ENCODE data around the gene FXYD5.

FXYD5 gene

GRCh38 chr19:35199481-35199880, 44.9 kb downstream of the FXYD5 start:
- no peak overlapping the region for H3K4me3 ChIP-seq (ENCODE audit: control insufficient read depth, low read depth, low read length)
- no peak for DNase-seq (ENCODE audit: low read depth)
- TF ChIP-seq, protein P1, sequence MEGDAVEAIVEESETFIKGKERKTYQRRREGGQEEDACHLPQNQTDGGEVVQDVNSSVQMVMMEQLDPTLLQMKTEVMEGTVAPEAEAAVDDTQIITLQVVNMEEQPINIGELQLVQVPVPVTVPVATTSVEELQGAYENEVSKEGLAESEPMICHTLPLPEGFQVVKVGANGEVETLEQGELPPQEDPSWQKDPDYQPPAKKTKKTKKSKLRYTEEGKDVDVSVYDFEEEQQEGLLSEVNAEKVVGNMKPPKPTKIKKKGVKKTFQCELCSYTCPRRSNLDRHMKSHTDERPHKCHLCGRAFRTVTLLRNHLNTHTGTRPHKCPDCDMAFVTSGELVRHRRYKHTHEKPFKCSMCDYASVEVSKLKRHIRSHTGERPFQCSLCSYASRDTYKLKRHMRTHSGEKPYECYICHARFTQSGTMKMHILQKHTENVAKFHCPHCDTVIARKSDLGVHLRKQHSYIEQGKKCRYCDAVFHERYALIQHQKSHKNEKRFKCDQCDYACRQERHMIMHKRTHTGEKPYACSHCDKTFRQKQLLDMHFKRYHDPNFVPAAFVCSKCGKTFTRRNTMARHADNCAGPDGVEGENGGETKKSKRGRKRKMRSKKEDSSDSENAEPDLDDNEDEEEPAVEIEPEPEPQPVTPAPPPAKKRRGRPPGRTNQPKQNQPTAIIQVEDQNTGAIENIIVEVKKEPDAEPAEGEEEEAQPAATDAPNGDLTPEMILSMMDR (conservative IDR thresholded peaks at IDR 0.05; ENCODE audit: control insufficient read depth, insufficient read depth, low read depth, low read length) = no peak

DNA sequence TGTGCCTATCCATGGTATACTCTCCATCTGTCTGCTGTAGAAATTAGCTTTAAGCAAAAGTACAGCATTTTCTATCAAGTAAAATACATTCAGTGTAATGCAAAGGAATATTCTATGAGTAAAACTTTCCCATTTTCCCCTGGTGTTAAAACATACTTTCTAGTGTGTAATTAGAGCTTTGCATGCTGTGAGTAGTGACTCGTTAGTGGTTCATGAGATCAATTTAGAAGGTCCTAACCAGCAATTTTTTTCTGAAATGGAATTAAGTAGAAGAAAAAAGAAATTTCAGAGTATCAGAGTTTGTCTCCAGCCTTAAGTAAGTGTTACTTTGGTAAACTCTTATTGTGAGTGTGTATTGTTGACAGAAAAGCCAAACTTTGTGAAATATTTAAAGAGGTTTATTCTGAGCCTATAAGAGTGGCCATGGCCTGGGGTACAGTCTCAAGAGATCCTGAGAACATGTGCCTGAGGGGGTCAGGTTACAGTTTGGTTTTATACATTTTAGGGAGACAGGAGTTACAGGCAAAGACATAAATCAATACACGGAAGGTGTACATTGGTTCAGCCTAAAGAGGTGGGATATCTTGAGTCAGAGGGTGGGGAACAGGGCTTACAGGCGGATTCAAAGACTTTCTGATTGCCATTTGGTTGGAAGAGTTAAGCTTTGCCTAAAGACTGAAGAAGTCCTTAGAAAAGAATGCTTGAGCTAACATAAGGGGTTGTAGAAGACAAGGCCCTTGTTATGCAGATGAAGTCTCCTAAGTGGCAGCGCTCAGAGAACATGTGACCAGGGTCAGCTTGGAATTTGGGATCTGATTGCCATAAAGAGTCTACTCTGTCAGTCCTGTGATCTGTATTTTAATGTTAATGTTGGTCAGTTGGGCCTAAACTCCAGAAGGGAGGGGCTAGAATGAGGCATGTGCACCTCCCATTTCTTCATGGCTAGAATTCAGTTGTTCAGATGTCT, 48.5 kb downstream of the FXYD5 start:
- no peak for DNase-seq (ENCODE audit: low read depth)
- TF ChIP-seq, protein P1 (conservative IDR thresholded peaks at IDR 0.05; ENCODE audit: control insufficient read depth, insufficient read depth, low read depth, low read length) = no peak
- no peak overlapping the region for H3K4me3 ChIP-seq (ENCODE audit: control insufficient read depth, low read depth, low read length)

- DNase-seq (ENCODE audit: low read depth) = no peak
- no peak overlapping the region for H3K4me3 ChIP-seq (ENCODE audit: control insufficient read depth, low read depth, low read length)
- TF ChIP-seq, protein P1 (conservative IDR thresholded peaks at IDR 0.05; ENCODE audit: control insufficient read depth, insufficient read depth, low read depth, low read length) = no peak
These were observed 50.5 kb downstream of the FXYD5 start for GRCh38 chr19:35204799-35205732.

GRCh38 chr19:35205733-35206323, 51.3 kb downstream of the FXYD5 start:
- H3K4me3 ChIP-seq (ENCODE audit: control insufficient read depth, low read depth, low read length) = no peak overlapping the region
- DNase-seq (ENCODE audit: low read depth) = no peak
- TF ChIP-seq, protein P1 (conservative IDR thresholded peaks at IDR 0.05; ENCODE audit: control insufficient read depth, insufficient read depth, low read depth, low read length) = no peak

DNA sequence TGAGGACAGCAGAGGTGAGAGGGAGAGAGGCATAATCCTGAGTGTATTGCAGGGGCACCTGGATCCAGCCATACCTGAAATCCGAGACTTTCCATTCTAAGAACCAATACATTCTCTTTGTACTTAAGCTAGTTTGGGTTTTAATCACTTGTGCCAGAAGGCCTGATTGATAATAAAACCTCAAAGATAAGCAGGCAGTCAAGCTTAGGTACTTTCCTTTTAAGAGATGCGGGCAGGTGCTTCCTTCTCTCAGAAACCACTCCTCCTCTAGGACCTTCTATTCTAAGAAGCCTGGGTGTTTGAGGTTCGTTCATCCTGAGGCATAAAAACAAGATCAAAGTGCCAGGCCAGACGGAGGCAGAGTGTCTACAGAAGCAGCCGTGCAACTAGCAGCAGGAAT, 51.8 kb downstream of the FXYD5 start:
- no peak for DNase-seq (ENCODE audit: low read depth)
- H3K4me3 ChIP-seq (ENCODE audit: control insufficient read depth, low read depth, low read length) = no peak overlapping the region
- TF ChIP-seq, protein P1 (conservative IDR thresholded peaks at IDR 0.05; ENCODE audit: control insufficient read depth, insufficient read depth, low read depth, low read length) = no peak

DNA sequence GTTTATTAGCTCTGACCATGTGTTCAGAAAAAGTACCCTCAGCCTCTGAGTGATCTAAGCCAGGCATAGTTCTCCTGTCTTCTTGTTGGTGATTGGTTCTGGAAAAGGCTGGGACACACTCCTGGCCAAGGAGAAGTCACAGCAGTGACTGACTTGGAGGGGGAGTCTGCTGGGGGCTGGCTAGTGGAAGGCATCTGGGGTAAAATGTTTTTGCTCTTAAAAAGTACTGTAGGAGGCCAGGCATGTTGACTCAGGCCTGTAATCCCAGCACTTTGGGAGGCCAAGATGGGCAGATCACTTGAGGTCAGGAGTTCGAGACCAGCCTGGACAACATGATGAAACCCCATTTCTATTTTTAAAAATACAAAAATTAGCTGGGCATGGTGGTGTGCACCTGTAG, 52.3 kb downstream of the FXYD5 start:
- TF ChIP-seq, protein P1 (conservative IDR thresholded peaks at IDR 0.05; ENCODE audit: control insufficient read depth, insufficient read depth, low read depth, low read length) = no peak
- no peak overlapping the region for H3K4me3 ChIP-seq (ENCODE audit: control insufficient read depth, low read depth, low read length)
- DNase-seq (ENCODE audit: low read depth) = no peak
